WTC11 (cell line): Measurements from ENCODE around the gene KLHL29.

Experiments used
- ATF1 ChIP-seq: sonication (generic); formaldehyde crosslinking; IDR thresholded peaks from 2 replicates; pipeline ENCODE4 v1.8.1; 2023; ENCODE audit warnings: mild to moderate bottlenecking, moderate library complexity, missing genetic modification reagents
- IRF2 ChIP-seq: sonication (generic); formaldehyde crosslinking; IDR thresholded peaks from 2 replicates; pipeline ENCODE4 v1.8.0; 2022; ENCODE audit warnings: low read depth, missing genetic modification reagents, borderline replicate concordance
- RELA ChIP-seq: sonication (generic); formaldehyde crosslinking; IDR thresholded peaks from 2 replicates; pipeline ENCODE4 v1.8.1; 2022; ENCODE audit warnings: missing genetic modification reagents, mild to moderate bottlenecking, borderline replicate concordance
- TF ChIP-seq, protein P1 (sequence below): fragments of 200-600 bp; IDR thresholded peaks from 2 replicates; pipeline ENCODE4 v1.8.0; 2022; ENCODE audit warnings: antibody characterized with exemption
- TF ChIP-seq, protein P2 (sequence below): sonication (generic); formaldehyde crosslinking; IDR thresholded peaks from 2 replicates; pipeline ENCODE4 v1.8.0; 2023; ENCODE audit warnings: mild to moderate bottlenecking, missing genetic modification reagents
- TF ChIP-seq, protein P3 (sequence below): sonication (generic); formaldehyde crosslinking; IDR thresholded peaks from 2 replicates; pipeline ENCODE4 v1.8.0; 2023; ENCODE audit warnings: missing genetic modification reagents, mild to moderate bottlenecking, borderline replicate concordance
- TF ChIP-seq, protein P4 (sequence below): fragments of 250-450 bp; sonication (Bioruptor Pico); IDR thresholded peaks from 2 replicates; pipeline ENCODE4 v1.9.0; 2021; ENCODE audit warnings: mild to moderate bottlenecking
- TF ChIP-seq, protein P5 (sequence below): sonication (generic); formaldehyde crosslinking; IDR thresholded peaks from 2 replicates; pipeline ENCODE4 v1.8.0; 2022; ENCODE audit warnings: mild to moderate bottlenecking, missing genetic modification reagents

DNA sequence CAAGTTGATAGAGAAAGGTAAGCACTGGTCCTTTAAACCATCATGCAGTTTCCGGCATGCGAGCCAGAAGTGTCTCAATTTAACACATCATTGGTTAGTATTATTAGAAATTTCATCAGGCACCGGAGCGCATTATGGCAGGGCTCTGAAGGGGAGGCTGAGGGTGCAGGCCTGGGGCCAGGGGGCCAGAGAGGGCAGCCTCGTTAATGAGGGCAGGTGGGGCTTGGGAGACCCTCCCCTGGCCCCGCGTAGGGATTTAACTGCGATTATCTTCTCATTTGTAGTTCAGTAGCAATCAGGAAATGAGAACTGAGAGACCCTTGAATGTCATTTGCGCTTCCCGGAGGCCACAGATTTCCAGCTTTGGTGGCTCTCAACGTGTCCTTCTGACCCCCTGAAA lies 246.4 kb downstream of the KLHL29 start:
- TF ChIP-seq, protein P1, sequence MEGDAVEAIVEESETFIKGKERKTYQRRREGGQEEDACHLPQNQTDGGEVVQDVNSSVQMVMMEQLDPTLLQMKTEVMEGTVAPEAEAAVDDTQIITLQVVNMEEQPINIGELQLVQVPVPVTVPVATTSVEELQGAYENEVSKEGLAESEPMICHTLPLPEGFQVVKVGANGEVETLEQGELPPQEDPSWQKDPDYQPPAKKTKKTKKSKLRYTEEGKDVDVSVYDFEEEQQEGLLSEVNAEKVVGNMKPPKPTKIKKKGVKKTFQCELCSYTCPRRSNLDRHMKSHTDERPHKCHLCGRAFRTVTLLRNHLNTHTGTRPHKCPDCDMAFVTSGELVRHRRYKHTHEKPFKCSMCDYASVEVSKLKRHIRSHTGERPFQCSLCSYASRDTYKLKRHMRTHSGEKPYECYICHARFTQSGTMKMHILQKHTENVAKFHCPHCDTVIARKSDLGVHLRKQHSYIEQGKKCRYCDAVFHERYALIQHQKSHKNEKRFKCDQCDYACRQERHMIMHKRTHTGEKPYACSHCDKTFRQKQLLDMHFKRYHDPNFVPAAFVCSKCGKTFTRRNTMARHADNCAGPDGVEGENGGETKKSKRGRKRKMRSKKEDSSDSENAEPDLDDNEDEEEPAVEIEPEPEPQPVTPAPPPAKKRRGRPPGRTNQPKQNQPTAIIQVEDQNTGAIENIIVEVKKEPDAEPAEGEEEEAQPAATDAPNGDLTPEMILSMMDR: no peak
- TF ChIP-seq RELA (CRISPR knock-in tag) (no peak), IRF2 (no peak), ATF1 (CRISPR knock-in tag) (no peak)
- TF ChIP-seq, protein P2, sequence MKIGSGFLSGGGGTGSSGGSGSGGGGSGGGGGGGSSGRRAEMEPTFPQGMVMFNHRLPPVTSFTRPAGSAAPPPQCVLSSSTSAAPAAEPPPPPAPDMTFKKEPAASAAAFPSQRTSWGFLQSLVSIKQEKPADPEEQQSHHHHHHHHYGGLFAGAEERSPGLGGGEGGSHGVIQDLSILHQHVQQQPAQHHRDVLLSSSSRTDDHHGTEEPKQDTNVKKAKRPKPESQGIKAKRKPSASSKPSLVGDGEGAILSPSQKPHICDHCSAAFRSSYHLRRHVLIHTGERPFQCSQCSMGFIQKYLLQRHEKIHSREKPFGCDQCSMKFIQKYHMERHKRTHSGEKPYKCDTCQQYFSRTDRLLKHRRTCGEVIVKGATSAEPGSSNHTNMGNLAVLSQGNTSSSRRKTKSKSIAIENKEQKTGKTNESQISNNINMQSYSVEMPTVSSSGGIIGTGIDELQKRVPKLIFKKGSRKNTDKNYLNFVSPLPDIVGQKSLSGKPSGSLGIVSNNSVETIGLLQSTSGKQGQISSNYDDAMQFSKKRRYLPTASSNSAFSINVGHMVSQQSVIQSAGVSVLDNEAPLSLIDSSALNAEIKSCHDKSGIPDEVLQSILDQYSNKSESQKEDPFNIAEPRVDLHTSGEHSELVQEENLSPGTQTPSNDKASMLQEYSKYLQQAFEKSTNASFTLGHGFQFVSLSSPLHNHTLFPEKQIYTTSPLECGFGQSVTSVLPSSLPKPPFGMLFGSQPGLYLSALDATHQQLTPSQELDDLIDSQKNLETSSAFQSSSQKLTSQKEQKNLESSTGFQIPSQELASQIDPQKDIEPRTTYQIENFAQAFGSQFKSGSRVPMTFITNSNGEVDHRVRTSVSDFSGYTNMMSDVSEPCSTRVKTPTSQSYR (CRISPR knock-in tag): no peak
- TF ChIP-seq, protein P3, sequence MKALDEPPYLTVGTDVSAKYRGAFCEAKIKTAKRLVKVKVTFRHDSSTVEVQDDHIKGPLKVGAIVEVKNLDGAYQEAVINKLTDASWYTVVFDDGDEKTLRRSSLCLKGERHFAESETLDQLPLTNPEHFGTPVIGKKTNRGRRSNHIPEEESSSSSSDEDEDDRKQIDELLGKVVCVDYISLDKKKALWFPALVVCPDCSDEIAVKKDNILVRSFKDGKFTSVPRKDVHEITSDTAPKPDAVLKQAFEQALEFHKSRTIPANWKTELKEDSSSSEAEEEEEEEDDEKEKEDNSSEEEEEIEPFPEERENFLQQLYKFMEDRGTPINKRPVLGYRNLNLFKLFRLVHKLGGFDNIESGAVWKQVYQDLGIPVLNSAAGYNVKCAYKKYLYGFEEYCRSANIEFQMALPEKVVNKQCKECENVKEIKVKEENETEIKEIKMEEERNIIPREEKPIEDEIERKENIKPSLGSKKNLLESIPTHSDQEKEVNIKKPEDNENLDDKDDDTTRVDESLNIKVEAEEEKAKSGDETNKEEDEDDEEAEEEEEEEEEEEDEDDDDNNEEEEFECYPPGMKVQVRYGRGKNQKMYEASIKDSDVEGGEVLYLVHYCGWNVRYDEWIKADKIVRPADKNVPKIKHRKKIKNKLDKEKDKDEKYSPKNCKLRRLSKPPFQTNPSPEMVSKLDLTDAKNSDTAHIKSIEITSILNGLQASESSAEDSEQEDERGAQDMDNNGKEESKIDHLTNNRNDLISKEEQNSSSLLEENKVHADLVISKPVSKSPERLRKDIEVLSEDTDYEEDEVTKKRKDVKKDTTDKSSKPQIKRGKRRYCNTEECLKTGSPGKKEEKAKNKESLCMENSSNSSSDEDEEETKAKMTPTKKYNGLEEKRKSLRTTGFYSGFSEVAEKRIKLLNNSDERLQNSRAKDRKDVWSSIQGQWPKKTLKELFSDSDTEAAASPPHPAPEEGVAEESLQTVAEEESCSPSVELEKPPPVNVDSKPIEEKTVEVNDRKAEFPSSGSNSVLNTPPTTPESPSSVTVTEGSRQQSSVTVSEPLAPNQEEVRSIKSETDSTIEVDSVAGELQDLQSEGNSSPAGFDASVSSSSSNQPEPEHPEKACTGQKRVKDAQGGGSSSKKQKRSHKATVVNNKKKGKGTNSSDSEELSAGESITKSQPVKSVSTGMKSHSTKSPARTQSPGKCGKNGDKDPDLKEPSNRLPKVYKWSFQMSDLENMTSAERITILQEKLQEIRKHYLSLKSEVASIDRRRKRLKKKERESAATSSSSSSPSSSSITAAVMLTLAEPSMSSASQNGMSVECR (CRISPR knock-in tag): no peak
- TF ChIP-seq, protein P4, sequence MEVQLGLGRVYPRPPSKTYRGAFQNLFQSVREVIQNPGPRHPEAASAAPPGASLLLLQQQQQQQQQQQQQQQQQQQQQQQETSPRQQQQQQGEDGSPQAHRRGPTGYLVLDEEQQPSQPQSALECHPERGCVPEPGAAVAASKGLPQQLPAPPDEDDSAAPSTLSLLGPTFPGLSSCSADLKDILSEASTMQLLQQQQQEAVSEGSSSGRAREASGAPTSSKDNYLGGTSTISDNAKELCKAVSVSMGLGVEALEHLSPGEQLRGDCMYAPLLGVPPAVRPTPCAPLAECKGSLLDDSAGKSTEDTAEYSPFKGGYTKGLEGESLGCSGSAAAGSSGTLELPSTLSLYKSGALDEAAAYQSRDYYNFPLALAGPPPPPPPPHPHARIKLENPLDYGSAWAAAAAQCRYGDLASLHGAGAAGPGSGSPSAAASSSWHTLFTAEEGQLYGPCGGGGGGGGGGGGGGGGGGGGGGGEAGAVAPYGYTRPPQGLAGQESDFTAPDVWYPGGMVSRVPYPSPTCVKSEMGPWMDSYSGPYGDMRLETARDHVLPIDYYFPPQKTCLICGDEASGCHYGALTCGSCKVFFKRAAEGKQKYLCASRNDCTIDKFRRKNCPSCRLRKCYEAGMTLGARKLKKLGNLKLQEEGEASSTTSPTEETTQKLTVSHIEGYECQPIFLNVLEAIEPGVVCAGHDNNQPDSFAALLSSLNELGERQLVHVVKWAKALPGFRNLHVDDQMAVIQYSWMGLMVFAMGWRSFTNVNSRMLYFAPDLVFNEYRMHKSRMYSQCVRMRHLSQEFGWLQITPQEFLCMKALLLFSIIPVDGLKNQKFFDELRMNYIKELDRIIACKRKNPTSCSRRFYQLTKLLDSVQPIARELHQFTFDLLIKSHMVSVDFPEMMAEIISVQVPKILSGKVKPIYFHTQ (CRISPR knock-in tag): no peak
- TF ChIP-seq, protein P5, sequence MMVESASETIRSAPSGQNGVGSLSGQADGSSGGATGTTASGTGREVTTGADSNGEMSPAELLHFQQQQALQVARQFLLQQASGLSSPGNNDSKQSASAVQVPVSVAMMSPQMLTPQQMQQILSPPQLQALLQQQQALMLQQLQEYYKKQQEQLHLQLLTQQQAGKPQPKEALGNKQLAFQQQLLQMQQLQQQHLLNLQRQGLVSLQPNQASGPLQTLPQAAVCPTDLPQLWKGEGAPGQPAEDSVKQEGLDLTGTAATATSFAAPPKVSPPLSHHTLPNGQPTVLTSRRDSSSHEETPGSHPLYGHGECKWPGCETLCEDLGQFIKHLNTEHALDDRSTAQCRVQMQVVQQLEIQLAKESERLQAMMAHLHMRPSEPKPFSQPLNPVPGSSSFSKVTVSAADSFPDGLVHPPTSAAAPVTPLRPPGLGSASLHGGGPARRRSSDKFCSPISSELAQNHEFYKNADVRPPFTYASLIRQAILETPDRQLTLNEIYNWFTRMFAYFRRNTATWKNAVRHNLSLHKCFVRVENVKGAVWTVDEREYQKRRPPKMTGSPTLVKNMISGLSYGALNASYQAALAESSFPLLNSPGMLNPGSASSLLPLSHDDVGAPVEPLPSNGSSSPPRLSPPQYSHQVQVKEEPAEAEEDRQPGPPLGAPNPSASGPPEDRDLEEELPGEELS (CRISPR knock-in tag): no peak
